CD4-positive, alpha-beta memory T cell (primary cell): ENCODE data around the gene CLEC4D. TPM values are rescaled to one million over a fixed set of nuclear protein-coding genes. Genes with fewer than 3 reads are reported as not detected.
A peak's percentile ranks its signal among the peaks of the same experiment; 100 is the strongest.
"Not testable (repeated sequence)": the region's sequence is repeated elsewhere in the genome, so short reads cannot be mapped to it uniquely, and the experiment has no call there.

Experiments
- CTCF ChIA-PET: fragments of 350-600 bp; sonication (Branson Sonifier 250); formaldehyde crosslinking; loops from one replicate; lab custom pipeline; 2021; ENCODE audit warnings: inconsistent platforms; ENCODE audit not compliant: partially characterized antibody; lab: Charles Lee
- POLR2A ChIA-PET: fragments of 350-600 bp; sonication (Branson Sonifier 250); formaldehyde crosslinking; loops from one replicate; lab custom pipeline; 2021; ENCODE audit not compliant: partially characterized antibody; lab: Charles Lee
- DNase-seq, 5 donors: peaks; one replicate each; pipeline versions ENCODE4 v3.0.0 to v3.0.0-alpha.2; 2020 to 2022; ENCODE audit warnings: mixed read lengths in 1 of 5
- H3K27ac ChIP-seq: one replicate; pipeline ENCODE4 v1.7.0; 2013; ENCODE audit warnings: low read depth, low read length
- H3K27me3 ChIP-seq: 2 replicates; pipeline ENCODE4 v1.7.0; 2013; ENCODE audit warnings: mild to moderate bottlenecking, low read length, moderate library complexity; ENCODE audit not compliant: insufficient read depth
- H3K36me3 ChIP-seq: 2 replicates; pipeline ENCODE4 v1.7.0; 2013; ENCODE audit warnings: mild to moderate bottlenecking, low read length, moderate library complexity; ENCODE audit not compliant: insufficient read depth
- H3K4me1 ChIP-seq: 2 replicates; pipeline ENCODE4 v1.7.0; 2013; ENCODE audit warnings: mild to moderate bottlenecking, low read length, moderate library complexity; ENCODE audit not compliant: insufficient read depth
- H3K4me3 ChIP-seq, 2 donors: one replicate each; pipeline ENCODE4 v1.7.0; 2013; ENCODE audit warnings: low read length in 2 of 2, mild to moderate bottlenecking in 1 of 2
- H3K9me3 ChIP-seq, 2 donors: one replicate each; pipeline ENCODE4 v1.7.0; 2013; ENCODE audit warnings: low read length in 2 of 2, control low read depth in 1 of 2; ENCODE audit not compliant: control insufficient read depth in 1 of 2
- H3K27ac Mint-ChIP-seq, 7 donors: one replicate each; pipeline ENCODE4 v1.8.0; 2020 to 2021; ENCODE audit warnings: mixed read lengths in 7 of 7, mild to moderate bottlenecking in 6 of 7, inconsistent platforms in 3 of 7, moderate library complexity in 3 of 7
- H3K27me3 Mint-ChIP-seq, 2 donors: one replicate each; pipeline ENCODE4 v1.8.0; 2020 to 2021; ENCODE audit warnings: mixed read lengths in 2 of 2
- H3K36me3 Mint-ChIP-seq, 2 donors: one replicate each; pipeline ENCODE4 v1.8.0; 2020 to 2021; ENCODE audit warnings: mixed read lengths in 2 of 2, inconsistent platforms in 1 of 2, mild to moderate bottlenecking in 1 of 2
- H3K4me1 Mint-ChIP-seq, 4 donors: one replicate each; pipeline ENCODE4 v1.8.0; 2020 to 2021; ENCODE audit warnings: mixed read lengths in 4 of 4, mild to moderate bottlenecking in 1 of 4
- H3K4me3 Mint-ChIP-seq, 8 donors: one replicate each; pipeline ENCODE4 v1.8.0; 2020 to 2021; ENCODE audit warnings: mixed read lengths in 8 of 8, mild to moderate bottlenecking in 7 of 8, moderate library complexity in 6 of 8, inconsistent platforms in 3 of 8
- H3K9me3 Mint-ChIP-seq, 8 donors: one replicate each; pipeline ENCODE4 v1.8.0; 2020 to 2021; ENCODE audit warnings: mixed read lengths in 8 of 8, mild to moderate bottlenecking in 5 of 8, inconsistent platforms in 3 of 8, moderate library complexity in 1 of 8
- intact Hi-C: fragments of 100-400 bp; cut with micrococcal nuclease; formaldehyde crosslinking; loops from one replicate; pipeline ENCODE4 v1.15.1; 2023
- polyA plus RNA-seq, 2 donors: library from polyadenylated mRNA; unstranded; fragments of 300-500 nt; fragmentation: Illumina TruSeq; gene quantifications; one replicate each; pipeline ENCODE4 v1.2.3, GENCODE V29; 2021
- total RNA-seq, 2 experiments: library from RNA; stranded (reverse); gene quantifications; one replicate each; pipeline ENCODE4 v1.2.3, GENCODE V29; 2021

CLEC4D gene
- total and polyA plus RNA-seq, 4 experiments from 2014 or later: not detected

DNA sequence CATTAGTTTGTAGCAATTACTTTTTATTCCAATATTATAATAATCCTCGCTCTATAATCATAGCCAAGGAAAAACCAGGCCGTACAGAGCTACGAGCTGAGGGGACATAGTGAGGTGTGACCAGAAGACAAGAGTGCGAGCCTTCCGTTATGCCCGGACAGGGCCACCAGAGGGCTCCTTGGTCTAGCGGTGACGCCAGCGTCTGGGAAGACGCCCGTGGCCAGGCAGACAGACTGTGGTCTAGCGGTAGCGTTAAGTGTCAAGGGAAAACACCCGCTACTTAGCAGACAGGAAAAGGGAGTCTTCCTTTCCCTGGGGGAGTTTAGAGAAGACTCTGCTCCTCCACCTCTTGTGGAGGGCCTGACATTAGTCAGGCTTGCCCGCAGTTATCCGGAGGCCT, 24.5 kb downstream of the CLEC4D start:
- H3K4me1 ChIP-seq, H3K4me3 Mint-ChIP-seq, H3K9me3 Mint-ChIP-seq, H3K9me3 ChIP-seq, H3K27me3 ChIP-seq, H3K27ac Mint-ChIP-seq, H3K27ac ChIP-seq, DNase-seq, H3K4me1 Mint-ChIP-seq, H3K4me3 ChIP-seq, H3K36me3 Mint-ChIP-seq, intact Hi-C loops, H3K36me3 ChIP-seq, POLR2A ChIA-PET: not testable (repeated sequence)
- H3K27me3 Mint-ChIP-seq: peaks cover 14 to 19% of the 10 kb centered on the region in 2 donors
- CTCF ChIA-PET: interaction anchor here (1.2 kb wide), 1 partner anchor 349 kb away, joined by 3 read pairs; no protein-coding TSS in a partner anchor

- H3K9me3 Mint-ChIP-seq, H3K36me3 ChIP-seq, POLR2A ChIA-PET, H3K4me1 ChIP-seq, H3K27ac ChIP-seq, H3K36me3 Mint-ChIP-seq, H3K4me1 Mint-ChIP-seq, DNase-seq, H3K9me3 ChIP-seq, H3K27me3 ChIP-seq, H3K4me3 ChIP-seq: not testable (repeated sequence)
- CTCF ChIA-PET: interaction anchor here (0.7 to 2.2 kb wide), 9 partner anchors 19 to 509 kb away, joined by 3 to 7 read pairs (median 5); no protein-coding TSS in a partner anchor
- Mint-ChIP-seq H3K27ac (peak within 1 kb of the TSS in 1 of 7 donors; percentile 31), H3K27me3 (peaks cover 9 to 17% of the 10 kb centered on the region in 2 donors), H3K4me3 (peak within 1 kb of the TSS in 1 of 8 donors; percentile 4)
- intact Hi-C loops: loop anchor here (5.0 kb wide), 1 partner anchor 116 kb away; no protein-coding TSS in a partner anchor
These were observed 27.5 kb downstream of the CLEC4D start, which contains the start of gene CLEC4E for GRCh38 chr12:8540831-8541230. CLEC4E (minus strand) TSS chr12:8540905; CDS start chr12:8540797, 108 bp downstream.

- no peaks in the 10 kb centered on the region for H3K27me3 ChIP-seq
- Mint-ChIP-seq H3K4me1 (peaks cover 0 to 9% (median 5%) of the 10 kb centered on the region in 4 donors), H3K27me3 (peaks cover 11 to 17% of the 10 kb centered on the region in 2 donors), H3K36me3 (no peaks in the 10 kb centered on the region), H3K27ac (peak overlapping the region in 1 of 7 donors; percentile 31), H3K9me3 (no peaks in the 10 kb centered on the region), H3K4me3 (peak overlapping the region in 1 of 8 donors; percentile 4)
- ChIA-PET POLR2A (no interaction called here), CTCF (interaction anchor here (1.0 to 2.2 kb wide), 8 partner anchors 20 to 508 kb away, joined by 3 to 7 read pairs (median 5); no protein-coding TSS in a partner anchor)
- no peaks in the 10 kb centered on the region for H3K9me3 ChIP-seq
- no peak for DNase-seq
- no peaks in the 10 kb centered on the region for H3K36me3 ChIP-seq
- no peak overlapping the region for H3K4me3 ChIP-seq
- intact Hi-C loops: loop anchor here (5.0 kb wide), 1 partner anchor 116 kb away; no protein-coding TSS in a partner anchor
- no peak overlapping the region for H3K27ac ChIP-seq
- peaks cover 6% of the 10 kb centered on the region for H3K4me1 ChIP-seq
These were observed 28.3 kb downstream of the CLEC4D start for GRCh38 chr12:8541562-8541961.

DNA sequence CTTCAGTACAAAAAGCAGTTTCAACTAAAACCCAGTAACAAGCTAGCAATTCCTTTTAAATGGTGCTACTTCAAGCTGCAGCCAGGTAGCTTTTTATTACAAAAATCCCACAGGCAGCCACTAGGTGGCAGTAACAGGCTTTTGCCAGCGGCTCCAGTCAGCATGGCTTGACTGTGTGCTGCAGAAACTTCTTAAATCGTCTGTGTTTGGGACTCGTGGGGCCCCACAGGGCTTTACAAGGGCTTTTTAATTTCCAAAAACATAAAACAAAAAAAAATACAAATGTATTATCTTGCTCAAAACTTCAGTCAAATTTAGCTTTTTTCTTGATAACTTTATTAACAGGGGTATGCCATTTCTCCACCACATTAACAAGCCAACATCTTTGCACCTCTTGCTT, 31.0 kb downstream of the CLEC4D start:
- peaks cover 0 to 10% (median 5%) of the 10 kb centered on the region in 4 donors for H3K4me1 Mint-ChIP-seq
- no peaks in the 10 kb centered on the region for H3K36me3 Mint-ChIP-seq
- no peak overlapping the region for H3K4me3 ChIP-seq
- DNase-seq: peak; percentile 69 to 79 (median 72)
- H3K9me3 ChIP-seq: no peaks in the 10 kb centered on the region
- H3K4me1 ChIP-seq: peaks cover 6% of the 10 kb centered on the region
- no peaks in the 10 kb centered on the region for H3K9me3 Mint-ChIP-seq
- CTCF ChIA-PET: interaction anchor here (0.6 to 6.5 kb wide), 59 partner anchors 10 to 506 kb away, joined by 3 to 130 read pairs (median 6); partner anchors contain the start of genes AICDA and M6PR
- POLR2A ChIA-PET: interaction anchor here (0.5 to 1.7 kb wide), 7 partner anchors 51 to 506 kb away, joined by 3 to 10 read pairs (median 4); no protein-coding TSS in a partner anchor
- H3K36me3 ChIP-seq: no peaks in the 10 kb centered on the region
- peaks cover 15 to 20% of the 10 kb centered on the region in 2 donors for H3K27me3 Mint-ChIP-seq
- no peaks in the 10 kb centered on the region for H3K27me3 ChIP-seq
- H3K27ac Mint-ChIP-seq: no peak overlapping the region
- H3K27ac ChIP-seq: no peak overlapping the region
- intact Hi-C loops: loop anchor here (1.0 to 5.0 kb wide), 7 partner anchors 65 to 505 kb away; no protein-coding TSS in a partner anchor
- peak overlapping the region in 7 of 8 donors; percentile 37 to 59 (median 51) for H3K4me3 Mint-ChIP-seq

DNA sequence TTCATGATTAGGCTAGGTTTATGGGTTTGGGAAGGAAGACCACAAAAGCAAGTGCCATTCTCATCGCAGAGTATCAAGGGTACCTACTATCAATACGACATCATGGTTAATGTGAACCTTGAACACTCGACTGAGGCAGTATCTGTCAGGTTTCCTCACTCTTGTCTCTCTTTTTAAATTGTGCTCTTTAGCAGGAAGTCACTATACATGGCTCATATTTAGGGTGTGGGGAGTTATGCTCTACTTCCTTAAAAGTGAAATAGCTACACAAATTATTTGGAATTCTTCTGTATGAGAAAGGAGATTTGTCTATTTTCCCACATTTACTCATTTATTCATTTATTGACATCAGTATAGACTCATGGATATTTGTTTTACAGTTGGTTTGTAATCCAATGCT, 33.3 kb downstream of the CLEC4D start:
- H3K9me3 ChIP-seq: no peaks in the 10 kb centered on the region
- POLR2A ChIA-PET: no interaction called here
- DNase-seq: no peak

DNA sequence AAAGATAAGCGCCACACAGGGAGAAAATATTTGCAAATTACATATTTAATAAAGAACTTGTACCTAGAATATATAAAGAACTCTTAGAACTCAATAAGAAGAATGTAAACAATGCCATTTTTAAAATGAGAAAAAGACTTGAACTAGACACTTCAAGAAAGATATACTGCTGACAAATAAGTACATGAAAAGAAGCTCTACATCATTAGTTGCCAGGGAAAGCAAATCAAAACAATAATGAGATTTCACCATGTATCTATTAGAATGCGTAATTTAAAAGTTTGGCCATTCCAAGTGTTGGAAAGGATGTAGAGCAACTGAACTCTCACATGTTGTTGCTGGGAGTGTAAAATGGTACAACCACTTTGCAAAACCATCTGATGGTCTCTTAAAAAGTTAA, 34.3 kb downstream of the CLEC4D start:
- Histone ChIP-seq H3K27ac (no peak overlapping the region), H3K4me1 (peaks cover 6% of the 10 kb centered on the region), H3K27me3 (no peaks in the 10 kb centered on the region), H3K4me3 (no peak overlapping the region), H3K36me3 (no peaks in the 10 kb centered on the region), H3K9me3 (no peaks in the 10 kb centered on the region)
- H3K4me1 Mint-ChIP-seq: peaks cover 0 to 7% (median 1%) of the 10 kb centered on the region in 4 donors
- H3K27me3 Mint-ChIP-seq: peaks cover 2 to 12% of the 10 kb centered on the region in 2 donors
- H3K4me3 Mint-ChIP-seq: no peak overlapping the region
- POLR2A ChIA-PET: no interaction called here
- no peak for DNase-seq
- CTCF ChIA-PET: interaction anchor here (1.0 to 6.5 kb wide), 5 partner anchors 9 to 343 kb away, joined by 3 to 130 read pairs (median 3); partner anchors contain the start of gene AICDA
- no peaks in the 10 kb centered on the region for H3K9me3 Mint-ChIP-seq
- no peak overlapping the region for H3K27ac Mint-ChIP-seq
- intact Hi-C loops: no loop called here
- H3K36me3 Mint-ChIP-seq: no peaks in the 10 kb centered on the region

More for the DNA sequence above, 33.3 kb downstream of the CLEC4D start:
- H3K27me3 Mint-ChIP-seq: peaks cover 5 to 11% of the 10 kb centered on the region in 2 donors
- H3K36me3 Mint-ChIP-seq: no peaks in the 10 kb centered on the region
- no peak overlapping the region for H3K27ac Mint-ChIP-seq
- H3K4me1 Mint-ChIP-seq: peaks cover 0 to 7% (median 3%) of the 10 kb centered on the region in 4 donors
- no peak overlapping the region for H3K4me3 Mint-ChIP-seq
- intact Hi-C loops: no loop called here
- H3K4me3 ChIP-seq: no peak overlapping the region
- CTCF ChIA-PET: interaction anchor here (0.6 to 6.5 kb wide), 6 partner anchors 44 to 504 kb away, joined by 3 to 130 read pairs (median 6); partner anchors contain the start of gene AICDA
- H3K27me3 ChIP-seq: no peaks in the 10 kb centered on the region
- H3K27ac ChIP-seq: no peak overlapping the region
- H3K9me3 Mint-ChIP-seq: no peaks in the 10 kb centered on the region
- peaks cover 6% of the 10 kb centered on the region for H3K4me1 ChIP-seq
- no peaks in the 10 kb centered on the region for H3K36me3 ChIP-seq

DNA sequence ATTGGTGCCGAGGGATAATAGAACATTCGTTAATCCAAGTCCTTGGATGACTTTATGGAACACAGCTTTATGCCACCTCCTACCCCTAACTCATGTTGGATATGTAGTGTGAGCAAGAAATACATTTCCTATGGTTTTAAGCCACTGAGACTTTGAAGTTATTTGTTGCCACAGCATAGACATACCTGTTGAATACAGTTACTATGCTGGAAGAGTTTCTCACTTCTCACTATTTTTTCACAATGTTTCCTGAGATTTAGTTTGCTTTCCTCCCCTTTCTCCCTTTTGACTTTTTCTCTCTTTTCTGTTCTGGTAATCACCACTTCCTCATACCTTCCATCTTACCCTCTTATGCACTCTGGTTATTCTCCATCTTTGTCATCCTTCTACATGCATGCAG, 34.9 kb downstream of the CLEC4D start:
- no peak overlapping the region for H3K27ac ChIP-seq
- peaks cover 6% of the 10 kb centered on the region for H3K4me1 ChIP-seq
- no peaks in the 10 kb centered on the region for H3K36me3 Mint-ChIP-seq
- H3K9me3 Mint-ChIP-seq: no peaks in the 10 kb centered on the region
- no peak overlapping the region for H3K27ac Mint-ChIP-seq
- H3K36me3 ChIP-seq: no peaks in the 10 kb centered on the region
- H3K27me3 Mint-ChIP-seq: peaks cover 2 to 12% of the 10 kb centered on the region in 2 donors
- H3K4me3 ChIP-seq: no peak overlapping the region
- DNase-seq: no peak
- H3K4me3 Mint-ChIP-seq: no peak overlapping the region
- H3K9me3 ChIP-seq: no peaks in the 10 kb centered on the region
- POLR2A ChIA-PET: no interaction called here
- H3K27me3 ChIP-seq: no peaks in the 10 kb centered on the region
- CTCF ChIA-PET: interaction anchor here (1.0 to 6.5 kb wide), 4 partner anchors 10 to 342 kb away, joined by 3 to 130 read pairs (median 3); partner anchors contain the start of gene AICDA
- intact Hi-C loops: no loop called here
- peaks cover 0 to 7% (median 1%) of the 10 kb centered on the region in 4 donors for H3K4me1 Mint-ChIP-seq
